ENCODE results near the gene C11orf24. TPM values are rescaled to one million over a fixed set of nuclear protein-coding genes. Genes with fewer than 3 reads are reported as not detected.

C11orf24 gene
- polyA plus RNA-seq, 2 of the 4 experiments (the other 2 are of a cell fraction), result 29.4 to 43.8 TPM

DNA sequence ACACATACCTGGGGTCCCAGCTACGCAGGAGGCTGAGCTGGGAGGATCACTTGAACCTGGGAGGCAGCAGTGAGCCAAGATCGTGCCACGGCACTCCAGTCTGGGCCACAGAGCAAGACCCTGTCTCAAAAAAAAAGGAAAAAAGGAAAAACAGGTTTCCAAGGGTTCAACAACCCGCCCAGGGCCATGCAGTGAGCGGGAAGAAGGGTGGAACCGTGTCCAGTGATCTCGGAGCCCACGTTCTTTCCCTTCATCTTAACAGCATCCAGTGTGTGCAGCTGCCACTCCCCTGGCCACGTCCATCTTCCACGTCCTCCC, 25.7 kb upstream of the C11orf24 start:
- FAIRE-seq (no peak), DNase-seq (ENCODE audit: low read depth in 1 of 2, low spot score in 1 of 2) (no peak), ATAC-seq (no peak; a peak in 2 of 6 replicates)
- H3K4me1 ChIP-seq, result peaks cover 23% of the 10 kb centered on the region
- POLR2A ChIA-PET, result interaction anchor here (0.6 to 2.8 kb wide), 2 partner anchors 10 to 25 kb away, joined by 3 to 13 read pairs; partner anchors contain the start of gene C11orf24
- no peak overlapping the region; the same call in 2 of the 3 replicates for H3K4me3 ChIP-seq
- TF ChIP-seq, protein P1, sequence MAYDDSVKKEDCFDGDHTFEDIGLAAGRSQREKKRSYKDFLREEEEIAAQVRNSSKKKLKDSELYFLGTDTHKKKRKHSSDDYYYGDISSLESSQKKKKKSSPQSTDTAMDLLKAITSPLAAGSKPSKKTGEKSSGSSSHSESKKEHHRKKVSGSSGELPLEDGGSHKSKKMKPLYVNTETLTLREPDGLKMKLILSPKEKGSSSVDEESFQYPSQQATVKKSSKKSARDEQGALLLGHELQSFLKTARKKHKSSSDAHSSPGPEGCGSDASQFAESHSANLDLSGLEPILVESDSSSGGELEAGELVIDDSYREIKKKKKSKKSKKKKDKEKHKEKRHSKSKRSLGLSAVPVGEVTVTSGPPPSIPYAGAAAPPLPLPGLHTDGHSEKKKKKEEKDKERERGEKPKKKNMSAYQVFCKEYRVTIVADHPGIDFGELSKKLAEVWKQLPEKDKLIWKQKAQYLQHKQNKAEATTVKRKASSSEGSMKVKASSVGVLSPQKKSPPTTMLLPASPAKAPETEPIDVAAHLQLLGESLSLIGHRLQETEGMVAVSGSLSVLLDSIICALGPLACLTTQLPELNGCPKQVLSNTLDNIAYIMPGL (CRISPR knock-in tag; IDR thresholded peaks at IDR 0.05; ENCODE audit: borderline replicate concordance), result no peak
- no peak for TF ChIP-seq EHF (CRISPR knock-in tag; IDR thresholded peaks at IDR 0.05)
- TF ChIP-seq CBX2 (IDR thresholded peaks at IDR 0.05; ENCODE audit: borderline replicate concordance, low read depth), result no peak
- no peak for TF ChIP-seq ZNF302 (CRISPR knock-in tag; IDR thresholded peaks at IDR 0.05)
- TF ChIP-seq RFX5 (IDR thresholded peaks at IDR 0.05), result no peak
- no peak for TF ChIP-seq RCOR1 (IDR thresholded peaks at IDR 0.05; ENCODE audit: low read depth, low read length)
- TF ChIP-seq, protein P2, sequence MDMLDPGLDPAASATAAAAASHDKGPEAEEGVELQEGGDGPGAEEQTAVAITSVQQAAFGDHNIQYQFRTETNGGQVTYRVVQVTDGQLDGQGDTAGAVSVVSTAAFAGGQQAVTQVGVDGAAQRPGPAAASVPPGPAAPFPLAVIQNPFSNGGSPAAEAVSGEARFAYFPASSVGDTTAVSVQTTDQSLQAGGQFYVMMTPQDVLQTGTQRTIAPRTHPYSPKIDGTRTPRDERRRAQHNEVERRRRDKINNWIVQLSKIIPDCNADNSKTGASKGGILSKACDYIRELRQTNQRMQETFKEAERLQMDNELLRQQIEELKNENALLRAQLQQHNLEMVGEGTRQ (IDR thresholded peaks at IDR 0.05), result no peak
- no peak for TF ChIP-seq KDM5A (IDR thresholded peaks at IDR 0.05)
- TF ChIP-seq CEBPB (IDR thresholded peaks at IDR 0.05), result no peak
- no peak for TF ChIP-seq TP53 (CRISPR knock-in tag; IDR thresholded peaks at IDR 0.05)
- TF ChIP-seq HOXA7 (CRISPR knock-in tag; IDR thresholded peaks at IDR 0.05), result no peak
- TF ChIP-seq MYC (IDR thresholded peaks at IDR 0.05; ENCODE audit: borderline replicate concordance, low read length), result no peak
- H3K9me3 ChIP-seq, result no peaks in the 10 kb centered on the region
- H3K4me2 ChIP-seq, result peak overlapping the region; percentile 90
- H3K27ac ChIP-seq, result peak overlapping the region; percentile 81 to 82
- WGBS (ENCODE audit: missing lambda C conversion rate), result 34% methylated on average over 10 of the region's 10 CpGs
- CTCF ChIA-PET, result interaction anchor here (0.6 to 7.0 kb wide), 44 partner anchors 11 to 689 kb away, joined by 3 to 131 read pairs (median 7); partner anchors contain the start of genes C11orf24 and LRP5

DNA sequence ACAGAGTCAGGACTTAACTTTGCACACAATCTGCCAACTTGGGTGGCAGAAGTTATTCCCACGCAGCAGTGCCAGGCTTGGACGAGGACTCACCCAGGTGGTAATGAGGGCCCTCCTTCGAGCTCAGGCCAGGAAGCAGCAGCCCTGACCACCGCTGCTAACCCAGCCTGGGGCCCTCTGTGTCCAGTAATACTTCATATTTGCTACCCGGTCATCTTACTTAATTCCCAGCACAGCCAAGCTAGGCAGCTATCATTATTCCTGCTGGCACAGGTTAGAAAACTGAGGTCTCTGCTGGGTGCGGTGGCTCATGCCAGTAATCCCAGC, 25.2 kb upstream of the C11orf24 start:
- Histone ChIP-seq H3K27ac (peak overlapping the region in 1 of 2 experiments; percentile 82; a peak in 4 of 6 replicates), H3K9me3 (no peaks in the 10 kb centered on the region), H3K4me3 (no peak overlapping the region), H3K4me2 (peak overlapping the region; percentile 90; the same call in 1 of the 3 replicates), H3K4me1 (peaks cover 20% of the 10 kb centered on the region)
- FAIRE-seq, result no peak
- TF ChIP-seq PHF8 (IDR thresholded peaks at IDR 0.05; ENCODE audit: borderline replicate concordance, low read depth) (no peak), HOXB5 (CRISPR knock-in tag; IDR thresholded peaks at IDR 0.05) (no peak), MAZ (IDR thresholded peaks at IDR 0.05; ENCODE audit: borderline replicate concordance, low read depth, low read length) (no peak), MYC (IDR thresholded peaks at IDR 0.05; ENCODE audit: borderline replicate concordance, low read length) (no peak), JUN (IDR thresholded peaks at IDR 0.05) (no peak), HDAC2 (IDR thresholded peaks at IDR 0.05) (no peak), KDM1A (IDR thresholded peaks at IDR 0.05; ENCODE audit: low read depth) (no peak), CHD4 (IDR thresholded peaks at IDR 0.05; ENCODE audit: borderline replicate concordance) (no peak), RARB (CRISPR knock-in tag; IDR thresholded peaks at IDR 0.05) (no peak), CEBPB (IDR thresholded peaks at IDR 0.05) (no peak), NPAS2 (CRISPR knock-in tag; IDR thresholded peaks at IDR 0.05; ENCODE audit: borderline replicate concordance) (no peak), NFE2L2 (conservative IDR thresholded peaks at IDR 0.05; ENCODE audit: low read length) (no peak), SMC3 (IDR thresholded peaks at IDR 0.05) (no peak), RAD21 (conservative IDR thresholded peaks at IDR 0.05 in 1 of 2, IDR thresholded peaks at IDR 0.05 in 1 of 2) (no peak), CHD2 (IDR thresholded peaks at IDR 0.05; ENCODE audit: low read length, partially characterized antibody) (no peak), EHMT2 (IDR thresholded peaks at IDR 0.05; ENCODE audit: low read depth) (no peak)
- TF ChIP-seq, protein P3, sequence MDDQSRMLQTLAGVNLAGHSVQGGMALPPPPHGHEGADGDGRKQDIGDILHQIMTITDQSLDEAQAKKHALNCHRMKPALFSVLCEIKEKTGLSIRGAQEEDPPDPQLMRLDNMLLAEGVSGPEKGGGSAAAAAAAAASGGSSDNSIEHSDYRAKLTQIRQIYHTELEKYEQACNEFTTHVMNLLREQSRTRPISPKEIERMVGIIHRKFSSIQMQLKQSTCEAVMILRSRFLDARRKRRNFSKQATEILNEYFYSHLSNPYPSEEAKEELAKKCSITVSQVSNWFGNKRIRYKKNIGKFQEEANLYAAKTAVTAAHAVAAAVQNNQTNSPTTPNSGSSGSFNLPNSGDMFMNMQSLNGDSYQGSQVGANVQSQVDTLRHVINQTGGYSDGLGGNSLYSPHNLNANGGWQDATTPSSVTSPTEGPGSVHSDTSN (IDR thresholded peaks at IDR 0.05), result no peak
- TF ChIP-seq, protein P4, sequence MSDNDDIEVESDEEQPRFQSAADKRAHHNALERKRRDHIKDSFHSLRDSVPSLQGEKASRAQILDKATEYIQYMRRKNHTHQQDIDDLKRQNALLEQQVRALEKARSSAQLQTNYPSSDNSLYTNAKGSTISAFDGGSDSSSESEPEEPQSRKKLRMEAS (IDR thresholded peaks at IDR 0.05), result no peak
- TF ChIP-seq, protein P5, sequence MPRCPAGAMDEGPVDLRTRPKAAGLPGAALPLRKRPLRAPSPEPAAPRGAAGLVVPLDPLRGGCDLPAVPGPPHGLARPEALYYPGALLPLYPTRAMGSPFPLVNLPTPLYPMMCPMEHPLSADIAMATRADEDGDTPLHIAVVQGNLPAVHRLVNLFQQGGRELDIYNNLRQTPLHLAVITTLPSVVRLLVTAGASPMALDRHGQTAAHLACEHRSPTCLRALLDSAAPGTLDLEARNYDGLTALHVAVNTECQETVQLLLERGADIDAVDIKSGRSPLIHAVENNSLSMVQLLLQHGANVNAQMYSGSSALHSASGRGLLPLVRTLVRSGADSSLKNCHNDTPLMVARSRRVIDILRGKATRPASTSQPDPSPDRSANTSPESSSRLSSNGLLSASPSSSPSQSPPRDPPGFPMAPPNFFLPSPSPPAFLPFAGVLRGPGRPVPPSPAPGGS (IDR thresholded peaks at IDR 0.05), result no peak
- TF ChIP-seq, protein P6, sequence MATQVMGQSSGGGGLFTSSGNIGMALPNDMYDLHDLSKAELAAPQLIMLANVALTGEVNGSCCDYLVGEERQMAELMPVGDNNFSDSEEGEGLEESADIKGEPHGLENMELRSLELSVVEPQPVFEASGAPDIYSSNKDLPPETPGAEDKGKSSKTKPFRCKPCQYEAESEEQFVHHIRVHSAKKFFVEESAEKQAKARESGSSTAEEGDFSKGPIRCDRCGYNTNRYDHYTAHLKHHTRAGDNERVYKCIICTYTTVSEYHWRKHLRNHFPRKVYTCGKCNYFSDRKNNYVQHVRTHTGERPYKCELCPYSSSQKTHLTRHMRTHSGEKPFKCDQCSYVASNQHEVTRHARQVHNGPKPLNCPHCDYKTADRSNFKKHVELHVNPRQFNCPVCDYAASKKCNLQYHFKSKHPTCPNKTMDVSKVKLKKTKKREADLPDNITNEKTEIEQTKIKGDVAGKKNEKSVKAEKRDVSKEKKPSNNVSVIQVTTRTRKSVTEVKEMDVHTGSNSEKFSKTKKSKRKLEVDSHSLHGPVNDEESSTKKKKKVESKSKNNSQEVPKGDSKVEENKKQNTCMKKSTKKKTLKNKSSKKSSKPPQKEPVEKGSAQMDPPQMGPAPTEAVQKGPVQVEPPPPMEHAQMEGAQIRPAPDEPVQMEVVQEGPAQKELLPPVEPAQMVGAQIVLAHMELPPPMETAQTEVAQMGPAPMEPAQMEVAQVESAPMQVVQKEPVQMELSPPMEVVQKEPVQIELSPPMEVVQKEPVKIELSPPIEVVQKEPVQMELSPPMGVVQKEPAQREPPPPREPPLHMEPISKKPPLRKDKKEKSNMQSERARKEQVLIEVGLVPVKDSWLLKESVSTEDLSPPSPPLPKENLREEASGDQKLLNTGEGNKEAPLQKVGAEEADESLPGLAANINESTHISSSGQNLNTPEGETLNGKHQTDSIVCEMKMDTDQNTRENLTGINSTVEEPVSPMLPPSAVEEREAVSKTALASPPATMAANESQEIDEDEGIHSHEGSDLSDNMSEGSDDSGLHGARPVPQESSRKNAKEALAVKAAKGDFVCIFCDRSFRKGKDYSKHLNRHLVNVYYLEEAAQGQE (IDR thresholded peaks at IDR 0.05), result no peak
- ATAC-seq, result no peak
- DNase-seq (ENCODE audit: low read depth in 1 of 2, low spot score in 1 of 2), result no peak
- 82% methylated on average over 6 of the region's 6 CpGs for whole genome bisulfite sequencing (ENCODE audit: missing lambda C conversion rate)
- ChIA-PET POLR2A (interaction anchor here (2.8 kb wide), 1 partner anchor 25 kb away, joined by 13 read pairs; the partner anchor contains the start of gene C11orf24), CTCF (interaction anchor here (0.6 to 7.0 kb wide), 38 partner anchors 10 to 689 kb away, joined by 3 to 131 read pairs (median 8); partner anchors contain the start of genes C11orf24 and LRP5)
